Loucy (cell line): ENCODE data around the gene KLC4.

Experiments
- EZH2phosphoT487 ChIP-seq: fragments of 200-600 bp; IDR thresholded peaks from 2 replicates; pipeline ENCODE4 v1.6.1; 2018; ENCODE audit warnings: antibody characterized with exemption, mild to moderate bottlenecking, moderate library complexity, borderline replicate concordance
- TF ChIP-seq, protein P1 (sequence below): fragments of 200-600 bp; sonication (generic); conservative IDR thresholded peaks from 2 replicates; pipeline ENCODE4 v1.5.1; 2014; ENCODE audit warnings: mild to moderate bottlenecking, antibody characterized with exemption, low read length

DNA sequence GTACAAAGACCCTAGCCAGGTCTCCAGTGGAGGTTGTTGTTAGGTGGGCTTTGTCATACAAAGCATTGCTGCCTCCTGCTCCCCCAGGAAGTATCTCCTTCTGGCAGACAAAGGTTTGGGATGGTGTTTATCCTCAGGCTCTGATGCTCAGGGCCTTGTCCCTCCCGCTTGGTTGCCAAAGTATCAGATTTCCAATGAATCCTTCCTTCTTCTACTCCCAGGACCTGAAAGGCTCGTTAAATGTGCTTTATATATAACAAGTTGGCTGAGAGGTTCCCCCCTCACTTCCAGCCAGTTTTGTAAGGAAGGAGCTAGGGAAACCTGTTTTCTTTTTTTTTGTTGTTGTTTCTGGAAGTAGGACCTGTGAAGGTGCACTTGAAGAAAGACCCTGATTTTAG, 31.1 kb downstream of the KLC4 start:
- TF ChIP-seq, protein P1, sequence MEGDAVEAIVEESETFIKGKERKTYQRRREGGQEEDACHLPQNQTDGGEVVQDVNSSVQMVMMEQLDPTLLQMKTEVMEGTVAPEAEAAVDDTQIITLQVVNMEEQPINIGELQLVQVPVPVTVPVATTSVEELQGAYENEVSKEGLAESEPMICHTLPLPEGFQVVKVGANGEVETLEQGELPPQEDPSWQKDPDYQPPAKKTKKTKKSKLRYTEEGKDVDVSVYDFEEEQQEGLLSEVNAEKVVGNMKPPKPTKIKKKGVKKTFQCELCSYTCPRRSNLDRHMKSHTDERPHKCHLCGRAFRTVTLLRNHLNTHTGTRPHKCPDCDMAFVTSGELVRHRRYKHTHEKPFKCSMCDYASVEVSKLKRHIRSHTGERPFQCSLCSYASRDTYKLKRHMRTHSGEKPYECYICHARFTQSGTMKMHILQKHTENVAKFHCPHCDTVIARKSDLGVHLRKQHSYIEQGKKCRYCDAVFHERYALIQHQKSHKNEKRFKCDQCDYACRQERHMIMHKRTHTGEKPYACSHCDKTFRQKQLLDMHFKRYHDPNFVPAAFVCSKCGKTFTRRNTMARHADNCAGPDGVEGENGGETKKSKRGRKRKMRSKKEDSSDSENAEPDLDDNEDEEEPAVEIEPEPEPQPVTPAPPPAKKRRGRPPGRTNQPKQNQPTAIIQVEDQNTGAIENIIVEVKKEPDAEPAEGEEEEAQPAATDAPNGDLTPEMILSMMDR = no peak
- no peak for TF ChIP-seq EZH2phosphoT487
